K562 (cell line): ENCODE results near the gene NTN1. TPM values are rescaled to one million over a fixed set of nuclear protein-coding genes. Genes with fewer than 3 reads are reported as not detected.

Experiments
- ATAC-seq: fragments of 200-7000 bp; cut with Tn5 transposase; 3 replicates; pipeline ENCODE4 v1.9.1; 2020; ENCODE audit warnings: moderate library complexity
- BruUV-seq: library from RNA; stranded (reverse); fragments of 400-500 nt; replicated peaks from 2 replicates; lab custom pipeline; 2021; lab: Mats Ljungman, UMichigan
- CTCF ChIA-PET: fragments of 300-600 bp; formaldehyde crosslinking; extraction: SDS; loops from one replicate; lab custom pipeline; 2021; ENCODE audit warnings: low intra/inter-chr PET ratio; lab: Yijun Ruan, JAX
- POLR2A ChIA-PET: fragments of 300-600, 350-650 bp; sonication (Branson Sonifier 250); formaldehyde crosslinking; extraction: SDS; loops from one replicate; lab custom pipeline; 2021; ENCODE audit warnings: antibody characterized with exemption, inconsistent platforms; lab: Yijun Ruan, JAX
- DNase-seq, 4 experiments: peaks; one replicate each; pipeline versions ENCODE4 v3.0.0 to v3.0.0-alpha.2; 2011 to 2018; ENCODE audit warnings: low spot score in 3 of 4, mixed read lengths in 3 of 4; ENCODE audit errors: extremely low read depth in 1 of 4
- FAIRE-seq: peaks from 2 replicates; lab custom pipeline; 2011; peaks lifted over from hg19 to GRCh38; lab: Jason Lieb, UNC
- H2AFZ ChIP-seq: 2 replicates; pipeline ENCODE4 v1.6.0; 2011; ENCODE audit warnings: low read depth, low read length, control low read depth, inconsistent platforms
- H3K27ac ChIP-seq: fragments of 200-600 bp; 3 replicates; pipeline ENCODE4 v1.8.0; 2011; ENCODE audit warnings: low read depth, mild to moderate bottlenecking, control low read depth, inconsistent platforms, low read length, moderate library complexity, mixed read lengths; ENCODE audit errors: extremely low read depth
- H3K27me3 ChIP-seq, 2 experiments: fragments of 300-600 bp in 1 of 2; 2 replicates in 1 of 2; 3 replicates in 1 of 2; pipeline versions ENCODE4 v1.6.0 to v1.8.0; 2011; ENCODE audit warnings: inconsistent platforms in 2 of 2, low read length in 2 of 2, mild to moderate bottlenecking in 1 of 2, mixed read lengths in 1 of 2, moderate library complexity in 1 of 2; ENCODE audit not compliant: control insufficient read depth in 2 of 2, insufficient read depth in 2 of 2
- H3K36me3 ChIP-seq: fragments of 300-600 bp; 3 replicates; pipeline ENCODE4 v1.8.0; 2011; ENCODE audit warnings: mild to moderate bottlenecking, low read length, inconsistent platforms; ENCODE audit not compliant: control insufficient read depth, insufficient read depth
- H3K4me1 ChIP-seq, 2 experiments: fragments of 200-600 bp in 1 of 2; replicated peaks in 1 of 2; 2 replicates in 1 of 2; 3 replicates in 1 of 2; pipeline versions ENCODE4 v1.5.1 to v1.8.0; 2011; ENCODE audit warnings: inconsistent platforms in 2 of 2, low read length in 2 of 2, mild to moderate bottlenecking in 1 of 2, mixed read lengths in 1 of 2, moderate library complexity in 1 of 2; ENCODE audit not compliant: control insufficient read depth in 2 of 2, insufficient read depth in 2 of 2
- H3K4me2 ChIP-seq: 2 replicates; pipeline ENCODE4 v1.6.1; 2011; ENCODE audit warnings: low read length, control low read depth, inconsistent platforms, mixed read lengths; ENCODE audit not compliant: insufficient read depth
- H3K4me3 ChIP-seq: fragments of 200-600 bp; sonication (generic), shearing (Covaris generic); 2 replicates; pipeline ENCODE4 v1.5.1; 2016; ENCODE audit warnings: control low read depth, inconsistent platforms
- H3K79me2 ChIP-seq: fragments of 200-600 bp; 3 replicates; pipeline ENCODE4 v1.8.0; 2011; ENCODE audit warnings: low read length, inconsistent platforms; ENCODE audit not compliant: control insufficient read depth, insufficient read depth
- H3K9ac ChIP-seq, 2 experiments: 2 replicates each; pipeline versions ENCODE4 v1.6.0 to v1.6.1; 2011; ENCODE audit warnings: low read depth in 2 of 2, low read length in 2 of 2, control low read depth in 1 of 2, inconsistent platforms in 1 of 2, mild to moderate bottlenecking in 1 of 2, mixed read lengths in 1 of 2; ENCODE audit not compliant: insufficient read depth in 1 of 2
- H3K9me1 ChIP-seq: one replicate; pipeline ENCODE4 v1.6.0; 2011; ENCODE audit warnings: inconsistent platforms, mild to moderate bottlenecking, low read length, moderate library complexity; ENCODE audit not compliant: control insufficient read depth, insufficient read depth
- H3K9me3 ChIP-seq: replicated peaks from 2 replicates; pipeline ENCODE4 v1.5.1; 2011; ENCODE audit warnings: low read depth, low read length, inconsistent platforms; ENCODE audit not compliant: control insufficient read depth, insufficient read depth
- H4K20me1 ChIP-seq: replicated peaks from 2 replicates; pipeline ENCODE4 v1.6.1; 2011; ENCODE audit warnings: low read length, inconsistent platforms, mixed read lengths; ENCODE audit not compliant: control insufficient read depth, insufficient read depth
- DDX20 ChIP-seq: fragments of 450-650 bp; IDR thresholded peaks from 2 replicates; pipeline ENCODE4 v1.6.1; 2016; ENCODE audit warnings: missing genetic modification characterization, low read depth, mild to moderate bottlenecking, missing compliant biosample characterization, moderate library complexity
- ESRRA ChIP-seq: fragments of 450-650 bp; IDR thresholded peaks from 2 replicates; pipeline ENCODE4 v1.6.1; 2014; ENCODE audit warnings: low read depth, mild to moderate bottlenecking, moderate library complexity, borderline replicate concordance
- ID3 ChIP-seq, 2 experiments: fragments of 250-450 bp in 1 of 2; fragments of 450-650 bp in 1 of 2; sonication (Bioruptor Pico) in 1 of 2; IDR thresholded peaks; 2 replicates each; pipeline versions ENCODE4 v1.6.1 to v1.8.0; 2016 to 2021; ENCODE audit warnings: mild to moderate bottlenecking in 2 of 2, moderate library complexity in 2 of 2, missing compliant biosample characterization in 1 of 2, missing genetic modification characterization in 1 of 2
- ILF3 ChIP-seq: fragments of 450-650 bp; IDR thresholded peaks from 2 replicates; pipeline ENCODE4 v1.6.1; 2018; ENCODE audit warnings: antibody characterized with exemption, mild to moderate bottlenecking, moderate library complexity, borderline replicate concordance
- KDM4B ChIP-seq, 2 experiments: fragments of 450-650 bp in 1 of 2; sonication (generic) in 1 of 2; IDR thresholded peaks; 2 replicates each; pipeline ENCODE4 v1.6.1; 2016 to 2017; ENCODE audit warnings: borderline replicate concordance in 2 of 2, antibody characterized with exemption in 1 of 2, low read depth in 1 of 2, mild to moderate bottlenecking in 1 of 2
- MAFK ChIP-seq: IDR thresholded peaks from 2 replicates; pipeline ENCODE4 v1.6.1; 2011; ENCODE audit warnings: low read length, improper control_type of control experiment
- MCM3 ChIP-seq: fragments of 450-650 bp; IDR thresholded peaks from 2 replicates; pipeline ENCODE4 v1.6.1; 2016
- ZBTB49 ChIP-seq: sonication (generic); formaldehyde crosslinking; IDR thresholded peaks from 2 replicates; pipeline ENCODE4 v1.8.0; 2022; ENCODE audit warnings: missing genetic modification reagents, mild to moderate bottlenecking, borderline replicate concordance
- WGBS: fragments of 100-300 bp; shearing (Covaris generic); methylation state at CpG from one replicate; pipeline ENCODE4 v1.1.6; 2016; ENCODE audit warnings: low coverage, mixed read lengths; ENCODE audit not compliant: insufficient coverage; ENCODE audit errors: missing lambda C conversion rate; 5-methylcytosine and 5-hydroxymethylcytosine counted together
- in situ Hi-C: fragments of 300-500 bp; cut with MboI; formaldehyde crosslinking; loops from 4 replicates; pipeline ENCODE4 v1.15.0; 2018; ENCODE audit warnings: inconsistent platforms, mixed read lengths
- intact Hi-C: fragments of 100-400 bp; cut with micrococcal nuclease; formaldehyde crosslinking; loops from 2 replicates; pipeline ENCODE4 v1.14.2; 2022
- polyA plus RNA-seq, 8 experiments: library from polyadenylated mRNA; depleted of rRNA in 4 of 8; stranded (reverse) in 5 of 8; unstranded in 3 of 8; fragments of >200 nt; fragmentation: Nextera tagmentation in 2 of 8; fragmentation: Illumina TruSeq in 1 of 8; extraction: Ambion mirVana in 2 of 8; extraction: Trizol in 1 of 8; gene quantifications; 2 replicates each; pipeline versions ENCODE4 v1.2.1 to v1.2.3, GENCODE V29; 2011 to 2014; ENCODE audit warnings: inconsistent platforms in 1 of 8, missing spikeins in 1 of 8
- total RNA-seq, 7 experiments: library from RNA; depleted of rRNA in 6 of 7; stranded (reverse); fragments of >200 nt in 6 of 7; fragmentation: Illumina TruSeq in 2 of 7; extraction: Trizol in 2 of 7; gene quantifications; 2 replicates each; pipeline versions ENCODE4 v1.2.1 to v1.2.3, GENCODE V29; 2011 to 2021; ENCODE audit warnings: low replicate concordance in 1 of 7

The NTN1 gene
- total and polyA plus RNA-seq, 9 of the 15 experiments (the other 6 are each of a cell fraction or from before 2014, with no cell fraction given) = 0.02 TPM; not detected in 8

DNA sequence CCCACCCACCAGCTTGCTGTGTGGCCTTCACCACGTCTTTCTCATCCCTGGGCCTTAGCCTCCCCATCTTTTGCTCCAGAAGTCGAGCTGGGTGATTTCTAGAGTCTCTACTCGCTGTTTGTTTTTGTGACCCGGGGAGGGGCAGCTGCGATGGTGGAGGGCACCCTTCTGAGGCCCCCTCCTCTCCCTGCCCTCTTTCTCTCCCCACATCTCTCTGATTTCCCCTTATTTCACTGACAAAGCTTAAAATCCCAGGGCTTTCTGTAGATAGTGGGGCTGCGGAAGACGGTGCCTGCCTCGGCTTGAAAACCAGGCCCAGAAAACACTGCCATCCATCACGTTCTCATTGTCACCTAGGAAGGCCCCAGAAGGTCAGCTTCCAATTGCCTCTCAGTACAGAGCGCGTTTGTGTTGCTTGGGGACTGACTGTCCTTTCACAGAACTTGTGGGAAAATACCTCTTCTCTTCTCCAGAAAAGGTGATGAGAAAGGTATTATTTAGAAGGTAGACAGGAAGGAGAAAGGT lies 95.1 kb downstream of the NTN1 start:
- Histone ChIP-seq H3K79me2 (no peaks in the 10 kb centered on the region), H3K36me3 (no peaks in the 10 kb centered on the region), H3K9ac (no peak overlapping the region), H3K27me3 (peaks cover 3 to 13% of the 10 kb centered on the region in 2 experiments; a peak in 2 of 5 replicates), H3K4me2 (no peak overlapping the region), H3K9me1 (no peaks in the 10 kb centered on the region), H2AFZ (no peak overlapping the region), H3K27ac (no peak overlapping the region), H3K4me1 (peaks cover 0 to 3% of the 10 kb centered on the region in 2 experiments; a peak in 1 of 5 replicates), H3K9me3 (no peaks in the 10 kb centered on the region; the same call in 1 of the 2 replicates), H4K20me1 (no peaks in the 10 kb centered on the region), H3K4me3 (no peak overlapping the region)
- DNase-seq = no peak
- CTCF ChIA-PET = no interaction called here
- no TSS peak for BruUV-seq
- no peak for FAIRE-seq
- no peak for ATAC-seq
- intact Hi-C loops = no loop called here
- in situ Hi-C loops = no loop called here
- 0% methylated on average over 8 of the region's 11 CpGs for WGBS
- POLR2A ChIA-PET = no interaction called here
- TF ChIP-seq MCM3 (no peak), MAFK (no peak), KDM4B (IDR thresholded peaks at IDR 0.05; ENCODE audit: borderline replicate concordance in 2 of 2, low read depth in 1 of 2) (no peak), ILF3 (no peak), ZBTB49 (CRISPR knock-in tag) (no peak), DDX20 (tag) (no peak), ID3 (CRISPR knock-in tag; IDR thresholded peaks at IDR 0.05) (no peak), ID3 (tag; IDR thresholded peaks at IDR 0.05) (no peak), ESRRA (no peak)
